Left ventricle myocardium inferior (tissue), 1 donor: ENCODE data around the gene VRTN. TPM values are rescaled to one million over a fixed set of nuclear protein-coding genes. Genes with fewer than 3 reads are reported as not detected.

Source experiments
- DNase-seq: peaks from one replicate; pipeline ENCODE4 v3.0.0-alpha.2; 2020
- H3K27ac ChIP-seq: fragments of 200-600 bp; replicated peaks from 2 replicates; pipeline ENCODE4 v1.8.0; 2021
- H3K27me3 ChIP-seq: fragments of 200-600 bp; 2 replicates; pipeline ENCODE4 v1.8.0; 2021; ENCODE audit warnings: low read depth
- H3K36me3 ChIP-seq: fragments of 200-600 bp; 2 replicates; pipeline ENCODE4 v1.8.0; 2021
- H3K4me1 ChIP-seq: fragments of 200-600 bp; 2 replicates; pipeline ENCODE4 v1.8.0; 2021
- H3K4me3 ChIP-seq: fragments of 200-600 bp; 2 replicates; pipeline ENCODE4 v1.8.0; 2021; ENCODE audit warnings: mild to moderate bottlenecking, moderate library complexity
- H3K9me3 ChIP-seq: fragments of 200-600 bp; replicated peaks from 2 replicates; pipeline ENCODE4 v1.8.0; 2021
- CTCF ChIP-seq: fragments of 200-600 bp; IDR thresholded peaks from 2 replicates; pipeline ENCODE4 v1.8.0; 2021; ENCODE audit warnings: antibody characterized with exemption, mild to moderate bottlenecking, borderline replicate concordance
- intact Hi-C: fragments of 100-400 bp; cut with micrococcal nuclease; formaldehyde crosslinking; loops from one replicate; pipeline ENCODE4 v1.11.0; 2022
- total RNA-seq: library from RNA; stranded (reverse); fragmentation: NEBNext Ultra II Directional; extraction: Animal tissue kit (Norgen Biotek cat#: 25700); gene quantifications from one replicate; pipeline ENCODE4 v1.2.1, GENCODE V29; 2021
- donor health status: DM: no; HTN: yes; CAD: no; lungs with severe emphysema.

Gene VRTN
- total RNA-seq, 1 donor from 2014 or later: not detected

DNA sequence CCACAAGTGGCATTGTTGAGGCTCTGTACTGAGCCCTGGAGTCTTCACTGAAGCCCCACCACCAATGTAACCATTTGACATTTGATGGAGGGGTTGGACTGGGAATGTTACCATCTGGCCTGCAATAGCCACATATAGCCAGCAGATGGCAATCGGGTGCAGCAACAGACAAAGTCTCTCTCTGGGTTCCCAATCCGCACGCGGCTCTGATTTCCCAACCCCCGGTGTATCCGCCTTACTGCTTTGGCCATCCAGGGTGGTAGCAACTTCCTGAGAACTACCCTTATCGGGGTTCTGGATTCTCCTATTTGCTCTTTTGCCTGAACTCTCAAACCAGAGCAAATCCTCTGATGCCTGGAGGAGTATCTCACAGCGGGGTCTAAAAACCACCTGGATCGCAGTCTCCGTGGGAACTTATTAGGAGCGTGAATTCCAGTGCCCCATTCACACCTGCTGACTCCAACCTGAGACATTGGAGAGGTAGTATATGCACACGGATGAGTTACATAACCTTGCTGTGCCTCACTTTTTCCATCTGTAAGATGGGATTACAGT is 14.2 kb downstream of the VRTN start:
- no peaks in the 10 kb centered on the region for H3K9me3 ChIP-seq
- DNase-seq: peak; percentile 73
- no peak overlapping the region for H3K27ac ChIP-seq
- no peaks in the 10 kb centered on the region for H3K4me1 ChIP-seq
- no peak overlapping the region for H3K4me3 ChIP-seq
- no peaks in the 10 kb centered on the region for H3K36me3 ChIP-seq
- intact Hi-C loops: loop anchor here (5.0 kb wide), 1 partner anchor 115 kb away; no protein-coding TSS in a partner anchor
- peaks cover 59% of the 10 kb centered on the region for H3K27me3 ChIP-seq
- peak; percentile 97 for TF ChIP-seq CTCF

GRCh38 chr14:74364271-74364880 is 16.1 kb downstream of the VRTN start:
- H3K36me3 ChIP-seq: no peaks in the 10 kb centered on the region
- no peaks in the 10 kb centered on the region for H3K4me1 ChIP-seq
- no peaks in the 10 kb centered on the region for H3K9me3 ChIP-seq
- no peak for TF ChIP-seq CTCF
- intact Hi-C loops: loop anchor here (5.0 kb wide), 1 partner anchor 113 kb away; no protein-coding TSS in a partner anchor
- H3K27me3 ChIP-seq: peaks cover 47% of the 10 kb centered on the region
- no peak overlapping the region for H3K4me3 ChIP-seq
- DNase-seq: no peak
- no peak overlapping the region for H3K27ac ChIP-seq

- Histone ChIP-seq H3K9me3 (no peaks in the 10 kb centered on the region), H3K27me3 (peaks cover 39% of the 10 kb centered on the region), H3K4me1 (no peaks in the 10 kb centered on the region), H3K27ac (no peak overlapping the region), H3K4me3 (no peak overlapping the region), H3K36me3 (no peaks in the 10 kb centered on the region)
- intact Hi-C loops: no loop called here
- DNase-seq: no peak
- no peak for TF ChIP-seq CTCF
These were observed 19.8 kb downstream of the VRTN start for GRCh38 chr14:74368026-74368425.

DNA sequence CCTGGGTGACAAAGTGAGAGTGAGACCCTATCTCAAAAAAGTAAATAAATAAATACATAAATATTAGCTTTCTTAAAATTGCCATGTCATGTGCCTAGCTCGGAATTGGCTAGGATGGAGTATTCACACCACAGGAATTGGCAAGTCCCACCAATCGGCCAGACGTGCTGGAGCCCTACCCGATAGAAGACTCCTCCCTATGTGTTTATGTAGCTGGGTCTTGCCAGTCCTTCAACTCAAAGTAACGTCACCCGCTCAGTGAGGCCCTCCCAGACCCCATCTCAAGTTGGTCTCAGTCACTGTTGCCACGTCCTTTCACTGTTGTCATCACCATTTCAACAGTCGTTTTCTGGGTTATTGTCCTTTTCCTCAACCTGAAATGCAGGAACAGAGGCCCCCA is 20.2 kb downstream of the VRTN start:
- no peaks in the 10 kb centered on the region for H3K4me1 ChIP-seq
- H3K4me3 ChIP-seq: no peak overlapping the region
- H3K36me3 ChIP-seq: no peaks in the 10 kb centered on the region
- TF ChIP-seq CTCF: no peak
- no peak for DNase-seq
- intact Hi-C loops: no loop called here
- H3K27ac ChIP-seq: no peak overlapping the region
- H3K9me3 ChIP-seq: no peaks in the 10 kb centered on the region
- peaks cover 35% of the 10 kb centered on the region for H3K27me3 ChIP-seq

GRCh38 chr14:74377976-74378690 is 29.9 kb downstream of the VRTN start:
- H3K4me3 ChIP-seq: no peak overlapping the region
- intact Hi-C loops: no loop called here
- no peaks in the 10 kb centered on the region for H3K9me3 ChIP-seq
- H3K27ac ChIP-seq: no peak overlapping the region
- DNase-seq: no peak
- H3K36me3 ChIP-seq: no peaks in the 10 kb centered on the region
- no peak for TF ChIP-seq CTCF
- H3K4me1 ChIP-seq: no peaks in the 10 kb centered on the region
- no peaks in the 10 kb centered on the region for H3K27me3 ChIP-seq
